D721Med (cell line): ENCODE data around the gene SAMMSON.

ENCODE experiments used
- DNase-seq: peaks from one replicate; pipeline ENCODE4 v3.0.0; 2011; ENCODE audit warnings: low spot score; ENCODE audit not compliant: insufficient read length
- FAIRE-seq: peaks from 2 replicates; lab custom pipeline; 2011; peaks lifted over from hg19 to GRCh38; lab: Jason Lieb, UNC
- TF ChIP-seq, protein P1 (sequence below): IDR thresholded peaks from 2 replicates; pipeline ENCODE4 v1.5.1; 2012; ENCODE audit warnings: mild to moderate bottlenecking, control low read depth; ENCODE audit not compliant: insufficient read depth; ENCODE audit errors: missing control alignments

SAMMSON gene

DNA sequence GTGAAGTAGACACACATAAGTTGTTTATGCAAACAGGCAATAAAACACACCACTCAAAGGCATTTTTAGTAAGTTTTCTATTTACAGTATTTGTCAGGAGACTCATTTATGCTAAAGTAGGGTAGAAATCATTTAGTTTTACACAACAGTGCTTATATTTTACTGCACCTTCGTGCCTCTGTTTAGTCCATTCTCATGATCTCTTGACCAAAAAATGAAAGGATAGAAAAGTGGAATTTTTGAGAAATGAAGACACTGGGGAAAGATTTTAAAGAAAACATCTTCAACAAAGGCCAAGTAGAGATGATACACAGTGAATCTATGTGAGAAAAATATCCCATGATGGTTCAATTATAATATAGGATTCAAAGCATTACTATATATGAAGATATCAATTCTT, 114.9 kb downstream of the SAMMSON start:
- no peak for FAIRE-seq
- TF ChIP-seq, protein P1, sequence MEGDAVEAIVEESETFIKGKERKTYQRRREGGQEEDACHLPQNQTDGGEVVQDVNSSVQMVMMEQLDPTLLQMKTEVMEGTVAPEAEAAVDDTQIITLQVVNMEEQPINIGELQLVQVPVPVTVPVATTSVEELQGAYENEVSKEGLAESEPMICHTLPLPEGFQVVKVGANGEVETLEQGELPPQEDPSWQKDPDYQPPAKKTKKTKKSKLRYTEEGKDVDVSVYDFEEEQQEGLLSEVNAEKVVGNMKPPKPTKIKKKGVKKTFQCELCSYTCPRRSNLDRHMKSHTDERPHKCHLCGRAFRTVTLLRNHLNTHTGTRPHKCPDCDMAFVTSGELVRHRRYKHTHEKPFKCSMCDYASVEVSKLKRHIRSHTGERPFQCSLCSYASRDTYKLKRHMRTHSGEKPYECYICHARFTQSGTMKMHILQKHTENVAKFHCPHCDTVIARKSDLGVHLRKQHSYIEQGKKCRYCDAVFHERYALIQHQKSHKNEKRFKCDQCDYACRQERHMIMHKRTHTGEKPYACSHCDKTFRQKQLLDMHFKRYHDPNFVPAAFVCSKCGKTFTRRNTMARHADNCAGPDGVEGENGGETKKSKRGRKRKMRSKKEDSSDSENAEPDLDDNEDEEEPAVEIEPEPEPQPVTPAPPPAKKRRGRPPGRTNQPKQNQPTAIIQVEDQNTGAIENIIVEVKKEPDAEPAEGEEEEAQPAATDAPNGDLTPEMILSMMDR = no peak
- DNase-seq = no peak

DNA sequence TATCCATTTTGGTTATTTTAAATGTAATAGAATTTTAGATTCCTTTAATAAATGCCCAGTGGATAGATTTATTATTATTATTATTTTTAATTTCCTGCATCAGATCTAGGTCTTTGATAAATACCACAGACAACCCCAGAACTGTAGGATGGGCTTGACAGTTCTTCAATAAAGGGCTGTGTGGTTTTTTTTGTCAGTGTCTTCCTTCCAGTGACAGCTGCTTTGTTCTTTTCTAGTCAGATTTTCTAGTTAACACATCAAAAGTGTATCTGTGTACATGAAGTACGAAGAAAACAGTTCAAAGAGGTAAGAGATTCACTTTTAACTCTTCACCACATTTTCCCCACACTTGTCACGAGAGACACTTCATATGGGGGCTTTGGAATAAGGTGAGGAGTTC, 120.3 kb downstream of the SAMMSON start:
- TF ChIP-seq, protein P1 = no peak
- FAIRE-seq = no peak
- no peak for DNase-seq
